Measurements from ENCODE around the gene ZNF396.

The ZNF396 gene

GRCh38 chr18:35334212-35334611 is 42.9 kb downstream of the ZNF396 start:
- H2AFZ ChIP-seq (ENCODE audit: low read depth, low read length) = no peak overlapping the region
- TF ChIP-seq CTCF (IDR thresholded peaks at IDR 0.05; ENCODE audit: low read depth, low read length) = no peak
- no peaks in the 10 kb centered on the region for H3K27me3 ChIP-seq (ENCODE audit: low read depth, low read length)
- no peaks in the 10 kb centered on the region for H3K9me3 ChIP-seq (ENCODE audit: insufficient read depth, low read length)
- H3K4me2 ChIP-seq (ENCODE audit: low read length) = no peak overlapping the region
- H3K79me2 ChIP-seq (ENCODE audit: low read length) = peaks cover 22% of the 10 kb centered on the region
- H3K4me1 ChIP-seq (ENCODE audit: low read length) = no peaks in the 10 kb centered on the region
- peaks cover 81% of the 10 kb centered on the region for H3K36me3 ChIP-seq (replicated peaks; ENCODE audit: low read depth, low read length)
- 0 out of 2 replicates have a peak, but pooled peaks cover 1% of the 10 kb centered on the region for H4K20me1 ChIP-seq (ENCODE audit: insufficient read depth, low read length)
- no peak overlapping the region for H3K4me3 ChIP-seq (ENCODE audit: low read length)
- no peak overlapping the region for H3K27ac ChIP-seq (ENCODE audit: low read length)
- no peak overlapping the region for H3K9ac ChIP-seq (ENCODE audit: low read length)

- H3K4me3 ChIP-seq (ENCODE audit: low read length) = no peak overlapping the region
- H3K9ac ChIP-seq (ENCODE audit: low read length) = no peak overlapping the region
- H4K20me1 ChIP-seq (ENCODE audit: insufficient read depth, low read length) = no peaks in the 10 kb centered on the region
- H3K36me3 ChIP-seq (replicated peaks; ENCODE audit: low read depth, low read length) = peaks cover 54% of the 10 kb centered on the region
- no peaks in the 10 kb centered on the region for H3K4me1 ChIP-seq (ENCODE audit: low read length)
- no peaks in the 10 kb centered on the region for H3K27me3 ChIP-seq (ENCODE audit: low read depth, low read length)
- no peak overlapping the region for H3K27ac ChIP-seq (ENCODE audit: low read length)
- H3K4me2 ChIP-seq (ENCODE audit: low read length) = no peak overlapping the region
- no peaks in the 10 kb centered on the region for H3K9me3 ChIP-seq (ENCODE audit: insufficient read depth, low read length)
- no peak for TF ChIP-seq CTCF (IDR thresholded peaks at IDR 0.05; ENCODE audit: low read depth, low read length)
- no peak for TF ChIP-seq EZH2phosphoT487 (IDR thresholded peaks at IDR 0.05; ENCODE audit: low read depth)
- H2AFZ ChIP-seq (ENCODE audit: low read depth, low read length) = no peak overlapping the region
- peaks cover 5% of the 10 kb centered on the region; the same call in 1 of the 2 replicates for H3K79me2 ChIP-seq (ENCODE audit: low read length)
Observed at GRCh38 chr18:35331367-35332087, 45.6 kb downstream of the ZNF396 start.

- Histone ChIP-seq H3K4me2 (ENCODE audit: low read length) (no peak overlapping the region), H3K9ac (ENCODE audit: low read length) (no peak overlapping the region), H3K36me3 (replicated peaks; ENCODE audit: low read depth, low read length) (peaks cover 28% of the 10 kb centered on the region), H2AFZ (ENCODE audit: low read depth, low read length) (no peak overlapping the region), H3K79me2 (ENCODE audit: low read length) (no peaks in the 10 kb centered on the region), H3K27me3 (ENCODE audit: low read depth, low read length) (no peaks in the 10 kb centered on the region), H3K4me1 (ENCODE audit: low read length) (no peaks in the 10 kb centered on the region), H4K20me1 (ENCODE audit: insufficient read depth, low read length) (no peaks in the 10 kb centered on the region), H3K9me3 (ENCODE audit: insufficient read depth, low read length) (no peaks in the 10 kb centered on the region), H3K4me3 (ENCODE audit: low read length) (no peak overlapping the region), H3K27ac (ENCODE audit: low read length) (no peak overlapping the region)
- TF ChIP-seq CTCF (IDR thresholded peaks at IDR 0.05; ENCODE audit: low read depth, low read length) = no peak
- no peak for TF ChIP-seq EZH2phosphoT487 (IDR thresholded peaks at IDR 0.05; ENCODE audit: low read depth)
Observed at GRCh38 chr18:35328868-35329267, 48.3 kb downstream of the ZNF396 start.

- Histone ChIP-seq H3K27ac (ENCODE audit: low read length) (no peak overlapping the region), H3K9ac (ENCODE audit: low read length) (no peak overlapping the region), H3K9me3 (ENCODE audit: insufficient read depth, low read length) (no peaks in the 10 kb centered on the region), H3K4me1 (ENCODE audit: low read length) (no peaks in the 10 kb centered on the region), H3K4me3 (ENCODE audit: low read length) (no peak overlapping the region), H3K4me2 (ENCODE audit: low read length) (no peak overlapping the region), H4K20me1 (ENCODE audit: insufficient read depth, low read length) (no peaks in the 10 kb centered on the region), H3K79me2 (ENCODE audit: low read length) (no peaks in the 10 kb centered on the region), H3K36me3 (replicated peaks; ENCODE audit: low read depth, low read length) (peaks cover 8% of the 10 kb centered on the region), H3K27me3 (ENCODE audit: low read depth, low read length) (no peaks in the 10 kb centered on the region), H2AFZ (ENCODE audit: low read depth, low read length) (no peak overlapping the region)
- TF ChIP-seq CTCF (IDR thresholded peaks at IDR 0.05; ENCODE audit: low read depth, low read length) (no peak), EZH2phosphoT487 (IDR thresholded peaks at IDR 0.05; ENCODE audit: low read depth) (no peak)
Observed at GRCh38 chr18:35326695-35327387, 50.3 kb downstream of the ZNF396 start.

Data from OCI-LY3 (cell line).